ENCODE data around the gene FBXL4. TPM values are rescaled to one million over a fixed set of nuclear protein-coding genes. Genes with fewer than 3 reads are reported as not detected.

Gene FBXL4
- total and polyA plus RNA-seq, 2 experiments from 2014 or later = 7.2 to 12.7 TPM

DNA sequence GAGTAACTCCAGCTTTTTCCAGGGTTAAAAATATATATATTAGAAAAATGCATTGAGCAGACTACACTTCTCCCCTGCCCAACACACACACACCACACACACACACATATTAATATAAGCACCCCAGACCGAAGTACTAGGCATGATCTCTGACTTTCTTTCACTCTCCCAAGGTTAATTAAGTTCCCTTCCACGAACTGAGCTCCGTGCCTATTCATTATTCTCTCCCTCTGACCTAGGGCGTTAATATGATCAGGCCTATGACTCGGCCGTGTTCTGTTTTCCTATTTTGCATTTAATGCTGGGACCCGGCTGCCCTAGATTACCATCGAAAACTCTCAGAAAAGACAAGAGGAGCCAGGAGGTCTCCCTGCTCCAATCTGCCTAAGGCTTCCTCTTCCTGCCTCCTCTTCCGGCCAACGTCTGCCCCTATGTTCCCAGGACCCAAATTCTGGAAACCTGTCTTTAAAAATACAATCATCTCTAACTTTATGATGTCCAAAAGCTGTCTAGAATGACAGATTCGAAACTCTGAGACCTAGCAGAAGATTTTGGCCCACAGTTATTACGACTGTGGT lies 119.4 kb downstream of the FBXL4 start:
- DNase-seq (ENCODE audit: low read depth in 1 of 2, low spot score in 1 of 2) = no peak
- no peaks in the 10 kb centered on the region for H3K36me3 ChIP-seq
- H3K27me3 ChIP-seq = peaks cover 100% of the 10 kb centered on the region
- peaks cover 23% of the 10 kb centered on the region for H3K4me1 ChIP-seq (ENCODE audit: low read depth)
- H3K9me3 ChIP-seq (ENCODE audit: low read depth) = no peaks in the 10 kb centered on the region
- no peak overlapping the region for H3K27ac ChIP-seq
- no peak for TF ChIP-seq CTCF (IDR thresholded peaks at IDR 0.05; ENCODE audit: low read depth, low read length)
- no peak overlapping the region for H3K4me3 ChIP-seq

- H3K4me3 ChIP-seq = no peak overlapping the region
Measured at GRCh38 chr6:98827295-98828159, 120.2 kb downstream of the FBXL4 start.

GRCh38 chr6:98825600-98826230 lies 122.0 kb downstream of the FBXL4 start:
- Histone ChIP-seq H3K4me1 (ENCODE audit: low read depth) (peaks cover 6% of the 10 kb centered on the region), H3K4me3 (no peak overlapping the region), H3K36me3 (no peaks in the 10 kb centered on the region), H3K9me3 (ENCODE audit: low read depth) (no peaks in the 10 kb centered on the region), H3K27me3 (peaks cover 91% of the 10 kb centered on the region), H3K27ac (no peak overlapping the region)
- no peak for TF ChIP-seq CTCF (IDR thresholded peaks at IDR 0.05; ENCODE audit: low read depth, low read length)
- no peak for DNase-seq (ENCODE audit: low read depth in 1 of 2, low spot score in 1 of 2)

More at GRCh38 chr6:98827295-98828159, 120.2 kb downstream of the FBXL4 start:
- peak in 1 of 2 donors; percentile 50 for DNase-seq (ENCODE audit: low read depth in 1 of 2, low spot score in 1 of 2)
- no peak for TF ChIP-seq CTCF (IDR thresholded peaks at IDR 0.05; ENCODE audit: low read depth, low read length)
- no peaks in the 10 kb centered on the region for H3K9me3 ChIP-seq (ENCODE audit: low read depth)
- H3K27me3 ChIP-seq = peaks cover 100% of the 10 kb centered on the region
- H3K4me1 ChIP-seq (ENCODE audit: low read depth) = peaks cover 18% of the 10 kb centered on the region
- H3K27ac ChIP-seq = no peak overlapping the region
- no peaks in the 10 kb centered on the region for H3K36me3 ChIP-seq

- Histone ChIP-seq H3K27ac (no peak overlapping the region), H3K4me1 (ENCODE audit: low read depth) (peaks cover 6% of the 10 kb centered on the region), H3K4me3 (peak overlapping the region; percentile 37), H3K36me3 (no peaks in the 10 kb centered on the region), H3K27me3 (peaks cover 84% of the 10 kb centered on the region), H3K9me3 (ENCODE audit: low read depth) (no peaks in the 10 kb centered on the region)
- no peak for DNase-seq (ENCODE audit: low read depth in 1 of 2, low spot score in 1 of 2)
- no peak for TF ChIP-seq CTCF (IDR thresholded peaks at IDR 0.05; ENCODE audit: low read depth, low read length)
Measured at GRCh38 chr6:98824902-98825599, 122.7 kb downstream of the FBXL4 start.

DNA sequence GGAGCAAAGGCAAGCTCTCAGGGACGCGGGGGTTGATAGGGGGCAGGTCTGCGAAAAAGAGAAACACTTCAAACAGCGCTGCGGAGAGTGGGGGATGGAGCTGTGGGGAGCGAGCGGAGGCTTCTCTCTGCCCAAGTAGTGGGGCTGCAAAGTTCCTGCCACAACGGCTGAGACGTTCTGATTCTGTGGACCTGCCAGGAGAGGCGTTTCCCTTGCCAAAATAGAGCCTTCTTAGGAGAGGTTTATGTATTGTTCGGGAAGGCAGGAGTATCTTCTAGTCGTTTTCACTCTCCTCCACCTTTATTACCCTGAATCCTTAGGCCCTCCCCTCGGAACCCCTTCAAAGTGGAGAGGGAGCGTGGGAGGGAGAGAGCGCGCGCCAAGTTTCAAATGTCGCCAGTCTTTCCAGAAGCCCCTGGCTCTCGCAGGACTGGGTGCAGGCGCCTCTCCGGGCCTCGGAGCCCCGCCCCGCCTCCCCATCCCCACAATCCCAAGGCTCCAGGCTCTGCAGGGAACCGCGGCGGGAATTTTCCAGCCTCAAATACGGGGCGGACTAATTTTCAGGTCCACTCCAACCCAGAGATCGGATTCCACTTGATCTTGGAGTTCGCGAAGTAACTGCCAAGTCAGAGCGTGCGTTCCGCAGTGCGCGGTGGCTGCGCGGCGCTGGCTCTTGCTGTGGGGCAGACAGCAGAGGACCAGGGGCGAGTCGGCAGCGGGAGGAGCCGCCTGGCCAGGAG lies 123.4 kb downstream of the FBXL4 start:
- H3K4me3 ChIP-seq = peak overlapping the region; percentile 37
- peaks cover 77% of the 10 kb centered on the region for H3K27me3 ChIP-seq
- peak in 1 of 2 donors; percentile 48 for DNase-seq (ENCODE audit: low read depth in 1 of 2, low spot score in 1 of 2)
- no peaks in the 10 kb centered on the region for H3K36me3 ChIP-seq
- no peak overlapping the region for H3K27ac ChIP-seq
- peaks cover 6% of the 10 kb centered on the region for H3K4me1 ChIP-seq (ENCODE audit: low read depth)
- no peaks in the 10 kb centered on the region for H3K9me3 ChIP-seq (ENCODE audit: low read depth)
- no peak for TF ChIP-seq CTCF (IDR thresholded peaks at IDR 0.05; ENCODE audit: low read depth, low read length)

Data from cardiac muscle cell (in vitro differentiated cells and primary cell).